ENCODE measurements around the gene PIF1.

PIF1 gene

GRCh38 chr15:64825431-64826294 lies at the start of gene PIF1:
Gene PIF1 (minus strand): TSS chr15:64825647. CDS start chr15:64824335, 1,312 bp downstream.
- in situ Hi-C loops (cut with MboI; ENCODE audit: low sequenced_read_pairs): no loop called here

- in situ Hi-C loops (cut with MboI; ENCODE audit: low sequenced_read_pairs): no loop called here
These were observed 44.9 kb upstream of the PIF1 start for GRCh38 chr15:64870353-64870752.

- in situ Hi-C loops (cut with MboI; ENCODE audit: low sequenced_read_pairs): no loop called here
These were observed 44.1 kb upstream of the PIF1 start for GRCh38 chr15:64869501-64869900.

- in situ Hi-C loops (cut with MboI; ENCODE audit: low sequenced_read_pairs): no loop called here
These were observed 40.6 kb upstream of the PIF1 start for GRCh38 chr15:64865998-64866520.

GRCh38 chr15:64865126-64865997 lies 39.9 kb upstream of the PIF1 start:
- in situ Hi-C loops (cut with MboI; ENCODE audit: low sequenced_read_pairs): no loop called here

- in situ Hi-C loops (cut with MboI; ENCODE audit: low sequenced_read_pairs): no loop called here
These were observed 38.6 kb upstream of the PIF1 start for GRCh38 chr15:64864068-64864467.

- in situ Hi-C loops (cut with MboI; ENCODE audit: low sequenced_read_pairs): no loop called here
These were observed 37.0 kb upstream of the PIF1 start for GRCh38 chr15:64862408-64862807.

GRCh38 chr15:64861960-64862359 lies 36.5 kb upstream of the PIF1 start:
- in situ Hi-C loops (cut with MboI; ENCODE audit: low sequenced_read_pairs): no loop called here

- in situ Hi-C loops (cut with MboI; ENCODE audit: low sequenced_read_pairs): no loop called here
These were observed 35.9 kb upstream of the PIF1 start for GRCh38 chr15:64861331-64861730.

GRCh38 chr15:64859226-64859625 lies 33.8 kb upstream of the PIF1 start:
- in situ Hi-C loops (cut with MboI; ENCODE audit: low sequenced_read_pairs): no loop called here

GRCh38 chr15:64858021-64858575 lies 32.7 kb upstream of the PIF1 start:
- in situ Hi-C loops (cut with MboI; ENCODE audit: low sequenced_read_pairs): no loop called here

- in situ Hi-C loops (cut with MboI; ENCODE audit: low sequenced_read_pairs): no loop called here
These were observed 32.0 kb upstream of the PIF1 start for GRCh38 chr15:64857421-64857820.

GRCh38 chr15:64856429-64857145 lies 31.1 kb upstream of the PIF1 start:
- in situ Hi-C loops (cut with MboI; ENCODE audit: low sequenced_read_pairs): no loop called here

GRCh38 chr15:64855205-64855975 lies 29.9 kb upstream of the PIF1 start:
- in situ Hi-C loops (cut with MboI; ENCODE audit: low sequenced_read_pairs): no loop called here

GRCh38 chr15:64854526-64854925 lies 29.1 kb upstream of the PIF1 start:
- in situ Hi-C loops (cut with MboI; ENCODE audit: low sequenced_read_pairs): no loop called here

- in situ Hi-C loops (cut with MboI; ENCODE audit: low sequenced_read_pairs): no loop called here
These were observed 28.6 kb upstream of the PIF1 start for GRCh38 chr15:64854041-64854440.

- in situ Hi-C loops (cut with MboI; ENCODE audit: low sequenced_read_pairs): no loop called here
These were observed 26.0 kb upstream of the PIF1 start for GRCh38 chr15:64851503-64851840.

GRCh38 chr15:64850778-64851502 lies 25.5 kb upstream of the PIF1 start:
- in situ Hi-C loops (cut with MboI; ENCODE audit: low sequenced_read_pairs): no loop called here
